ENCODE results near the gene PRKAR1B.
A peak's percentile ranks its signal among the peaks of the same experiment; 100 is the strongest.

The PRKAR1B gene

DNA sequence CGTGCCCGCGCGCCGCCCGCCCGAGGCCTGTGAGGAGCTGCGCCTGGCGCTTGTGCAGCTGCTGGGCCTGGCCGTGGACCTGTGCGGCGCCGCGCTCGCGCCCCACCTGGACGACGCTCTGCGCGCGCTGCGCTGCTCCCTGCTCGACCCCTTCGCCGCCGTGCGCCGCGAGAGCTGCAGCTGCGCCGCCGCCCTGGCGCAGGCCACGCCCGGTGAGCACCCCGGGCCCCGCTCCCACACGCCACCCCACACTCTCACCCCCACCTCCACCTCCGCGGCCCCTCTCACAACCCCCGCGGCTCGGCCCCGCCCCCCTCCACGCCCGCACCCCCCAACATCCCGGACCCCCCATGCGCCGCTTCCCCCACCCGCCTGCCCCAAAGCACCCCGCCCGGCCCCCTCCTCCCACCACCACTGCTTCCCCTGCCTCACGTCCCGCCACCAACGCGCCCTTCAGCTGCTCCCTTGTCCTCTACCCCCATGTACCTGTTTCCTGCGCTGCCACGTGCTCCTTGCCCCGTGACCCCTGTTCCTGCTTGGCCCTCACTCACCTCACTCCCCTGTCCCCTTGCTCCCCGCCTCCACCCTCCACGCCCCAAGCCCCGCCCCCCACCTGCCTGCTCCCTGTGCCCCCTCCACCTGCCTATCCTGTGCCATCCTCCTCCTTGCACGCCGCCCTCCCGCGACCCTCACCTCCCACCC, at the start of gene PRKAR1B:
Gene PRKAR1B, minus strand, starts transcription at position 178 of the 702 bp plus-strand sequence. CDS start 15,776 bp downstream, outside the sequence.
- no peak for DNase-seq (ENCODE audit: low spot score)

DNA sequence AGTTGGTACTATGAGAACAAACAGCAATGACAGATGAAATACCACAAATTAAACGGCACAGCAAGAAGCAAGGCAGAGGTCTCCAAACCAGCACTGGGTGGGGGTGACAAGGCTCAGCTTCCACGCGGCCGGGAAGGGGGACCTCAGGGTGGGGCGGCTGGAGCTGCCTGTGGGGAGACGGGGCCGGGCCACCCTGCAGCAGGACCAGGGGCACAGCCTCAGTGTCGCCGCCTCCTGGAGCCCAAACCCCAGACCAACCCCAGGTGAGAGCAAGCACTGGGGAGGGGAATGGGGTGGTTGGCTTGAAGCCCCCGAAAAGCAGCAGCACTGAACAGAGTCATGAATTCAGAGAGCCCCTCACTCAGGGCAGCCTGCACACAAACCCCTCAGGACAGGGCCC, 49.3 kb upstream of the PRKAR1B start:
- no peak for DNase-seq (ENCODE audit: low spot score)

- DNase-seq (ENCODE audit: low spot score), result peak; percentile 37
Measured at GRCh38 chr7:774161-775109, 47.4 kb upstream of the PRKAR1B start.

DNA sequence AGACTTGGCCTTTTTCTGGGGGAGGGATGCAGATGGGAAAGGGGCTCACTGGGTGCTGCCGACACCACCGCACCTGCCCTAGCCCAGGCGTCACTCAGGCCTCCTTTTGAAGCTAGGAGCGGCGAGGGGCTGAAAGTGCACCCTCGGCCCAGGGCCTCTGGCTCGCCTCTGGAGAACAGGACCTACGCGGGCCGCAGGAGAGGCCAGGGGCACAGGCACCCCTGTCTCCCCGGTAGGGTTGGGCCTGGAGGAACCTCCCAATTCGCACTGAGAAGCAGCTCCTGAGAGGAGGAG, 46.5 kb upstream of the PRKAR1B start:
- no peak for DNase-seq (ENCODE audit: low spot score)

- DNase-seq (ENCODE audit: low spot score), result no peak
Measured at GRCh38 chr7:772861-773621, 46.0 kb upstream of the PRKAR1B start.

DNA sequence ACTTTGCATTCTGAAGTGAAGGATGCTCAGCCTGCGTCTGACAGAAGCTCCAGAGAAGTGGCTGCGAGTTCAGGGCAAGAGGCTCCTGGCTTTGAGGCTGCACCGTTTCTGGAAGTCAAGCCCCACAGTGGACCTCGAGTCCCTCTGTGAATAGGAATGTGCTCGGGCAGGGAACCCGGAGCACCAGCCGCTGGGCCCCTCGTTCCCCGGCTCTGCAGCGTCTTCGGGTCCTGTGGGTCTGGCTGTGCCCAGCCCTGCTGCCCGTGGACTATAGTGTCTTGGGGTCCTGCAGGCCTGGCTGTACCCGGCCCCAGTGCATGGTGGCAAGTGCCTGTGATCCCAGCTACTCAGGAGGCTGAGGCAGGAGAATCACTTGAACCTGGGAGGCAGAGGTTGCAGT, 45.3 kb upstream of the PRKAR1B start:
- no peak for DNase-seq (ENCODE audit: low spot score)

GRCh38 chr7:772005-772294, 44.9 kb upstream of the PRKAR1B start:
- no peak for DNase-seq (ENCODE audit: low spot score)

DNA sequence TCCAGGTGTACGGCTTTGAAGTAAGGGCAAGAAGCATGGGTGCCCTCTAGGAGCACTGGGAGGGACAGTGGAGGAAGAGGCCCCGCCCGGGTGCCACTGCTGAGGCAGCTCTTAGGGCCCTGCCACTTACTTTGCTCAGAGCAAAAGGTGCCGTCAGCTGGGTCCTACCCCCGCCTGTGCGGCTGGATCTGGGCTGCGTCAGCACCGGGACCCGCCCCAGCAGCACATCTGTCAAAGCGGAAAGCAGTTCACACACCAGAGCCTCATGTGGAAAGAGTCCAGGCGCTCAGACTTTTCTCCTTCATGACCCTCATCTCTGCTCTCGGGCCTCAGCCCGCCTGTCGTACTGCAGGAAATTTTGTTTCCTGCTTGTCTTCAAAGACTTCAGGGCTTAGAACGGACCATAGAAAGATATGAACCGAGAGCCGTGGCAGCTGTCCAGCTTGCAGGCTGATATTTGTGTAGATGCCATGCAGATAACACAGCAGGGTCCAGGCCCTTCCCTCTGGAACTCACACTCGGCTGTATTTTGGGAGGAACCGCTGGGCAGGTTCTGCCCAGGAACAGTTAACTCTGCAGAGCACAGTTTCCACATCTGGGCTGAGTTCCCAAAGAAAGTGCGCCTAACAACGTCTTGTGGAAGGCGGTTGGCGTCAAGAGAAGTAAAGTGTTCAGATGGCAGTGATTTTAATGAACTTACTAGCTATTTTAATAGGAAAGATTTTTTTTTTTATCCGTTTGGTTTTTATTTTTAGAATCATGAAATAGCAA, 44.3 kb upstream of the PRKAR1B start:
- peak; percentile 63 for DNase-seq (ENCODE audit: low spot score)

GRCh38 chr7:770741-771166, 43.7 kb upstream of the PRKAR1B start:
- DNase-seq (ENCODE audit: low spot score), result no peak

DNA sequence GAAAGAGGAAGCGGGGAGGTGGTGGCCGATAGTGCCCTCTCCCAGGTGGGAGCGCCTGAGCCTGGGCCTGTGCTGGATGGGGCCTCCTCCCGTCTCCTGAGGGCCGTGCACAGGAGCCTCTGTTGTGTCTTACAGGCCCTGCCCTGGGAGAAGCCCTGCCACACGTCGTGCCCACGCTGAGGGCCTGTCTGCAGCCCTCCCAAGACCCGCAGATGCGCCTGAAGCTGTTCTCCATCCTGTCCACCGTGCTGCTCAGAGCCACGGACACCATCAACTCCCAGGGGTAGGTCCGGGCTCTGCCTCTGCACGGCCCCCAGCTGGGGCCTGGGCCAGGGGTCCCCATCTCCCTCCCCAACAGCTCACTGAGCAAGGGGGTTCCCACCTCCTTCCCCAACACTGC, 43.3 kb upstream of the PRKAR1B start:
- DNase-seq (ENCODE audit: low spot score), result no peak

GRCh38 chr7:768881-769504, 41.9 kb upstream of the PRKAR1B start:
- DNase-seq (ENCODE audit: low spot score), result no peak

GRCh38 chr7:767941-768731, 41.1 kb upstream of the PRKAR1B start:
- DNase-seq (ENCODE audit: low spot score), result no peak

DNA sequence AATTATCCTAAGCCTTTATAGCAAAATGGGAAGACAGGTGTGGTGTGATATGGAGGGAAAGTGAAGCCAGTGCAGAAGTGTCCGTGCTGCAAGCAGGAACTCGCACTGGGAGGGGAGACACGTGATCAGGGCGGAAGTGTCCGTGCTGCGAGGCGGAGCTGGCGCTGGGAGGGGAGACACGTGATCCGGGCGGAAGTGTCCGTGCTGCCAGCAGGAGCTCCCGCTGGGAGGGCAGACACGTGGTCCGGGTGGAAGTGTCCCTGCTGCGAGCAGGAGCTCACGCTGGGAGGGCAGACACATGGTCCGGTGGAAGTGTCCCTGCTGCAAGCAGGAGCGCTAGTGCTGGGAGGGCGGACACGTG, 40.5 kb upstream of the PRKAR1B start:
- DNase-seq (ENCODE audit: low spot score), result no peak

DNA sequence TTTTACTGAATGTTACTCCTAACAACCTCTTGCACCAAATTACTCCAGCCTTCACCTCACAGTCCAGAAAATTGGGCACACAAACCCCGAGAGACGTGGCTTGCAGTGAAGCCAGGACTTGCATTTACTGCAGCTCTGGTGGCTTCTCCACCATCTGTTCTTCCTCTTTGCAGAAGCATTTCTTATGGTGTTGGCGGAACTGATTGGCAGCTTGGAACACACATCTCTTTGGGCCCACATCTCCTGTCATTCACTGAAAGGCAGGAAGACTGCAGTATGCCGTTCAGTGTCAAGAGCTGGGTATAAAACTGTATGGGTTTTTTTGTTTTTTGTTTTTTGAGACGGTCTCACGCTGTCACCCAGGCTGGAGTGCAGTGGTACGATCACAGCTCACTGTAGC, 38.3 kb upstream of the PRKAR1B start:
- DNase-seq (ENCODE audit: low spot score), result no peak

DNA sequence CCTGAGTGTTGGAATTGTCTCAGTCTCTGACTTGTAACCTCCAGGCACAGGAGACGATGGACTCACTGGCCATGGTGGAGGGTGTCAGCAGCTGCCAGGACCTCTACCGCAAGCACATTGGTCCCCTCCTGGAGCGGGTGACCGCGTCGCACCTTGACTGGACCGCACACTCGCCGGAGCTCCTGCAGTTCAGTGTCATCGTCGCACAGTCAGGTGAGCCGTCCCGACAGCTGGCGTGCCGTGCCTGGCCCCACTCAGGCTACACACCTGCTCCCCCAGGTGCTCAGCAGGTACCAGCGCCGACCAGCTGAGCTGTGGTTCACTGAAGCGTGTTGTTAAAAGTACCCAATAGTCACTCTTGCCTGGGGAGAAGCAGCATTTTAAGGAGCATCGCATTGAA, 36.7 kb upstream of the PRKAR1B start:
- DNase-seq (ENCODE audit: low spot score), result no peak

DNA sequence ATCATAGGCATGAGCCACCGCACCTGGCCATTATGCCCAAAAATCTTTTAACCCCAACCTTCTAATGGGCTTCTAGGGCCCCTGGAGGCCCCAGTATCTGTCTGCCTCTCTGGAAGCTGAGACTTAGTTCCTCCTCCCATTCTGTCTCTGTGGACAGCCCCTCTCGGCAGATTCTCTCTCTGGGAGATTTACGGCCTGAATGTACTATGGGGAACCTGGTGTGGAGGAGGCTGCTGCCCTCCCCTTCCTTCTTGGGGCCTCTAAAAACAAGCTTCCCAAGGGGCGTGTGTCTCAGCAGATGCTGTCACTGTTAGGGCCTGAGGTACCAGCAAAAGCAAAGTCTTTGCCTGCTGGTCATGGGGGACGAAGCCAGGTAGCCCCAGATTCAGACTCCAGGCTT, 35.8 kb upstream of the PRKAR1B start:
- DNase-seq (ENCODE audit: low spot score), result no peak

GRCh38 chr7:761631-762030, 34.5 kb upstream of the PRKAR1B start:
- no peak for DNase-seq (ENCODE audit: low spot score)

GRCh38 chr7:761101-761500, 34.0 kb upstream of the PRKAR1B start:
- DNase-seq (ENCODE audit: low spot score), result no peak

DNA sequence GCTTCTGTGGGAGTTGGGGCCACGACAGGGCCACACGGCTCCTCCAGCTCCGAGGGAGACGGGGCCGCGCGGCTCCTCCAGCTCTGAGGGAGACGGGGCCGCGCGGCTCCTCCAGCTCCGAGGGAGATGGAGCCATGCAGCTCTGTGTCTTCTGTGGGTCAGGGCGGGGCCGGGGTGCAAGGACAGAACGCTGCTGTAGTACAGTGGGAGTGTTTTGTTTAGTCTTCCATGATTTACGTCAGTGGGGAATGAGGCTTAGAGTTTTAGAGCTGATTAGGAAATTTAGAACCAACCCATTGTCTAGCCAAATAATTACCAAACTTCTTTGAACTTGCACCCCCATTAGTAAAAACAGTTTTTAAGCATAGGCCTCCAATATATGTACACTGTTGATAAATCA, 32.9 kb upstream of the PRKAR1B start:
- no peak for DNase-seq (ENCODE audit: low spot score)

DNA sequence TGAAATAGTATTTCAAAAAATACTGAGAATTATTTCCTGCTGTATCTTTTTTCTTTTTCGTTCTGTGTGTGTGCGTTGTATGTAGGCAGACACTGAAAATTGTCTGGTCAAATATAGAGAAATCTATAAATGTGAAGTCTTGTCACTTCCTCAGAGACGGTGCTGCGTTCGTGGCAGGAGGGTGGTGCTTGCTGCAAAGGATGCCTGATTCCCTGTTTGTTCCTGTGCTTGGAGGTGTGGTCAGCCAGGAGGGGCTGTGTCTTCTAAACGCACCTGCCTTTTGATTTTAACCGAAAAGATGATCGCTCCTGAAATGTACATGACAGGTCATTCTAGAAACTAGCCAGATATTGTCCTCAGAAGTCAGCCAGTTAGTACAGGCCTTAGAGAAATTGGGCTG, 32.5 kb upstream of the PRKAR1B start:
- no peak for DNase-seq (ENCODE audit: low spot score)

- no peak for DNase-seq (ENCODE audit: low spot score)
Measured at GRCh38 chr7:757741-758163, 30.7 kb upstream of the PRKAR1B start.
